Nephron (organoid): Measurements from ENCODE around the gene MFSD6L.

Experiments used
- H3K27ac Mint-ChIP-seq, 3 experiments: 2 replicates each; pipeline ENCODE4 v1.8.0; 2020; ENCODE audit warnings: mixed read lengths in 3 of 3, mild to moderate bottlenecking in 2 of 3, moderate library complexity in 1 of 3
- H3K27me3 Mint-ChIP-seq: 2 replicates; pipeline ENCODE4 v1.8.0; 2021; ENCODE audit warnings: low read depth, mild to moderate bottlenecking, moderate library complexity, mixed read lengths
- H3K36me3 Mint-ChIP-seq: 2 replicates; pipeline ENCODE4 v1.8.0; 2020; ENCODE audit warnings: low read depth, mixed read lengths
- H3K4me1 Mint-ChIP-seq: 2 replicates; pipeline ENCODE4 v1.8.0; 2020; ENCODE audit warnings: mixed read lengths
- H3K4me3 Mint-ChIP-seq, 3 experiments: 2 replicates each; pipeline ENCODE4 v1.8.0; 2020; ENCODE audit warnings: mild to moderate bottlenecking in 3 of 3, mixed read lengths in 3 of 3, moderate library complexity in 2 of 3
- H3K9me3 Mint-ChIP-seq: 2 replicates; pipeline ENCODE4 v1.8.0; 2020; ENCODE audit warnings: mixed read lengths
- CTCF ChIP-seq, 3 experiments: fragments of 200-600 bp; sonication (generic); IDR thresholded peaks; one replicate each; pipeline ENCODE4 v1.5.0; 2021; ENCODE audit warnings: antibody characterized with exemption in 3 of 3; ENCODE audit not compliant: unreplicated experiment in 3 of 3

The MFSD6L gene

GRCh38 chr17:8835631-8836364, 36.6 kb upstream of the MFSD6L start:
- H3K27ac Mint-ChIP-seq, result no peak overlapping the region
- H3K4me1 Mint-ChIP-seq, result peaks cover 14% of the 10 kb centered on the region
- no peak for TF ChIP-seq CTCF (IDR thresholded peaks at IDR 0.05; ENCODE audit: unreplicated experiment in 3 of 3)
- H3K4me3 Mint-ChIP-seq, result no peak overlapping the region
- H3K36me3 Mint-ChIP-seq, result no peaks in the 10 kb centered on the region
- H3K9me3 Mint-ChIP-seq, result peaks cover 2% of the 10 kb centered on the region
- peaks cover 16% of the 10 kb centered on the region for H3K27me3 Mint-ChIP-seq

GRCh38 chr17:8835106-8835505, 35.9 kb upstream of the MFSD6L start:
- peaks cover 16% of the 10 kb centered on the region for H3K27me3 Mint-ChIP-seq
- H3K9me3 Mint-ChIP-seq, result peaks cover 2% of the 10 kb centered on the region
- no peak for TF ChIP-seq CTCF (IDR thresholded peaks at IDR 0.05; ENCODE audit: unreplicated experiment in 3 of 3)
- peaks cover 14% of the 10 kb centered on the region for H3K4me1 Mint-ChIP-seq
- H3K36me3 Mint-ChIP-seq, result no peaks in the 10 kb centered on the region
- H3K27ac Mint-ChIP-seq, result no peak overlapping the region
- H3K4me3 Mint-ChIP-seq, result no peak overlapping the region

- H3K9me3 Mint-ChIP-seq, result peaks cover 2% of the 10 kb centered on the region
- peak; percentile 33 to 51 (median 33) for TF ChIP-seq CTCF (IDR thresholded peaks at IDR 0.05; ENCODE audit: unreplicated experiment in 3 of 3)
These were observed 33.7 kb upstream of the MFSD6L start for GRCh38 chr17:8832711-8833352.

GRCh38 chr17:8831234-8831849, 32.2 kb upstream of the MFSD6L start:
- Mint-ChIP-seq H3K4me1 (no peaks in the 10 kb centered on the region), H3K36me3 (no peaks in the 10 kb centered on the region), H3K27ac (no peak overlapping the region), H3K9me3 (no peaks in the 10 kb centered on the region), H3K27me3 (peaks cover 11% of the 10 kb centered on the region), H3K4me3 (no peak overlapping the region)
- TF ChIP-seq CTCF (IDR thresholded peaks at IDR 0.05; ENCODE audit: unreplicated experiment in 3 of 3), result no peak

More at GRCh38 chr17:8832711-8833352, 33.7 kb upstream of the MFSD6L start:
- Mint-ChIP-seq H3K4me3 (no peak overlapping the region), H3K4me1 (peaks cover 8% of the 10 kb centered on the region), H3K27ac (no peak overlapping the region), H3K27me3 (peaks cover 16% of the 10 kb centered on the region), H3K36me3 (no peaks in the 10 kb centered on the region)

- Mint-ChIP-seq H3K4me1 (no peaks in the 10 kb centered on the region), H3K36me3 (no peaks in the 10 kb centered on the region)
These were observed 31.0 kb upstream of the MFSD6L start for GRCh38 chr17:8830141-8830540.

More at GRCh38 chr17:8830141-8830540, 31.0 kb upstream of the MFSD6L start:
- H3K9me3 Mint-ChIP-seq, result no peaks in the 10 kb centered on the region
- H3K4me3 Mint-ChIP-seq, result no peak overlapping the region
- no peak overlapping the region for H3K27ac Mint-ChIP-seq
- TF ChIP-seq CTCF (IDR thresholded peaks at IDR 0.05; ENCODE audit: unreplicated experiment in 3 of 3), result no peak
- peaks cover 5% of the 10 kb centered on the region for H3K27me3 Mint-ChIP-seq
